ENCODE results near the gene NKX6-2.
"Not testable (repeated sequence)": the region's sequence is repeated elsewhere in the genome, so short reads cannot be mapped to it uniquely, and the experiment has no call there.

NKX6-2 gene

DNA sequence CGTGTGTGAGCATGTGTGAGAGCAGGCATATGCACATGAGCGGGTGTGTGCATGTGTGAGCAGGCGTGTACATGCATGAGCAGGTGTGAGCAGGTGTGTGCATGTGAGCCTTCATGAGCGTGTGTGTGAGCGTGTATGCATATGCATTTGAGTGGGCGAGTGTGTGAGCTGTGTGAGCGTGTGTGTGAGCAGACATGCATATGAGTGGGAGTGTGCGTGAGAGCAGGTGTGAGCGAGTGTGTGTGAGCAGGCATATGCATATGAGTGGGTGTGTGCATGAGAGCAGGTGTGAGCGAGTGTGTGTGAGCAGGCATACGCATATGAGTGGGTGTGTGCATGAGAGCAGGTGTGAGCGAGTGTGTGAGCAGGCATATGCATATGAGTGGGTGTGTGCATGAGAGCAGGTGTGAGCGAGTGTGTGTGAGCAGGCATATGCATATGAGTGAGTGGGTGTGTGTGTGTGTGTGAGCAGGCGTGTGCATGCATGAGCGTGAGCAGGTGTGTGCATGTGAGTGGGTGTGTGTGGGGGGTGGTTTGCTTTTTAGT lies 30.7 kb downstream of the NKX6-2 start:
- DNase-seq (ENCODE audit: low read depth in 3 of 3) = no peak

DNA sequence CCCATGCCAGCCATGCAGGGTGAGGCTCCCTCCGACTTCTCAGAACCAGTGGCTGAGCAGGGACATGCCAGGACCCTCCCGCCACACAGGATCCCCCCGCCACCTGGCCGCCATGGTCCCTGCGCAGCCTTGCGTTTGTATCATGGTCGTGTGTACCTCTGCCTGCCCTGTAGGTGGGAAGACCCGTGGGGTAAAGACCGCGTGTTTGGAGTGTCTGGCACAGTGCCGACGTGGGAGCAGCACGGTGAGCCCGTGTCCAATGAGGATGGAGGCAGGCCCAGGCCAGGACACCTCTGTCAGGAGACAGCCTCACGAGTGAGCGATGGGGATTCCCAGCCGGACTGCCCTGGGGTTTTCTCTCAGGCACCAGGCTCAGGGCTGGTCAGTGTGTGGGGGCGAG lies 31.9 kb downstream of the NKX6-2 start:
- no peak for DNase-seq (ENCODE audit: low read depth in 3 of 3)

- DNase-seq (ENCODE audit: low read depth in 3 of 3) = no peak
Measured at GRCh38 chr10:132753596-132753995, 32.4 kb downstream of the NKX6-2 start.

DNA sequence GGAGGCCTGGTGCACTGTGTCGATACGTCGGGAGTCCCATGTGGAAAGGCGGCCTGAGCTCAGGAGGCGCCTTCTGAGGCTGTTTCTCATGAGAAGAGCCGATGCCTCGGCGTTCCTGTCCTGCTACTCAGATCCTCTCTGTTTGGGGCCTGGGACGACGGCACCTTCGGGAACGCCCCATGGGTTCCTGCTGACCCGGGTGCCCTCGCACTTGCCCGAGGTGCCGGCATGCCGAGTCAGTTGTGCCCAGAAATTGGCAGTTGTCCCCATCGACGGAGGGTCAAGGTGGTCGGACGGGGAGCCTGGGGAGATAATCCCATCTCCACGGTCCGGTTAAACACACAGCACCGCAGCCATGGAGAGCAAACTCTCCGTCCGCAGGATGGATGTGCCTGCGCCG lies 33.0 kb downstream of the NKX6-2 start:
- DNase-seq (ENCODE audit: low read depth in 3 of 3) = no peak

- no peak for DNase-seq (ENCODE audit: low read depth in 3 of 3)
Measured at GRCh38 chr10:132752378-132752777, 33.6 kb downstream of the NKX6-2 start.

DNA sequence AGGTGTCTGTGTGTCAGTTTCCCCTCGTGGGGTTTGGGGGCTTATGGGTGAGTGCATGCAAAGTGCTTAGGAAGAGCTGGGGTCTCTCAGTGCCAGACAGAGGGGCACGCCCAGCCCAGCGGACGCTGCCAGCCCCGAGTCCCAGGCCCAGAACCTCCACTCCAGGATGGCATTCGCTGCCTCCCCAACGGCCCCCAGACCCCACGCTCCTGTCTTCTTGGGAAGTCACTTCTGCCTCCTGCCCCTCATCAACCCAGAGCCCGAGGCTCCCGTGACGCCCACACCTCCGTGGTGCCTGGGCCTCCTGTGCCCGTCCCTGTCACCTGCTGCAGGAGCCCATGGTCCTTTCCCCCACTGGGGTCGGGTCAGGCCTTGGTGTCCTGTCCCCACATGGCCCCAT lies 35.0 kb downstream of the NKX6-2 start:
- no peak for DNase-seq (ENCODE audit: low read depth in 3 of 3)

GRCh38 chr10:132749371-132749795 lies 36.6 kb downstream of the NKX6-2 start:
- no peak for DNase-seq (ENCODE audit: low read depth in 3 of 3)

DNA sequence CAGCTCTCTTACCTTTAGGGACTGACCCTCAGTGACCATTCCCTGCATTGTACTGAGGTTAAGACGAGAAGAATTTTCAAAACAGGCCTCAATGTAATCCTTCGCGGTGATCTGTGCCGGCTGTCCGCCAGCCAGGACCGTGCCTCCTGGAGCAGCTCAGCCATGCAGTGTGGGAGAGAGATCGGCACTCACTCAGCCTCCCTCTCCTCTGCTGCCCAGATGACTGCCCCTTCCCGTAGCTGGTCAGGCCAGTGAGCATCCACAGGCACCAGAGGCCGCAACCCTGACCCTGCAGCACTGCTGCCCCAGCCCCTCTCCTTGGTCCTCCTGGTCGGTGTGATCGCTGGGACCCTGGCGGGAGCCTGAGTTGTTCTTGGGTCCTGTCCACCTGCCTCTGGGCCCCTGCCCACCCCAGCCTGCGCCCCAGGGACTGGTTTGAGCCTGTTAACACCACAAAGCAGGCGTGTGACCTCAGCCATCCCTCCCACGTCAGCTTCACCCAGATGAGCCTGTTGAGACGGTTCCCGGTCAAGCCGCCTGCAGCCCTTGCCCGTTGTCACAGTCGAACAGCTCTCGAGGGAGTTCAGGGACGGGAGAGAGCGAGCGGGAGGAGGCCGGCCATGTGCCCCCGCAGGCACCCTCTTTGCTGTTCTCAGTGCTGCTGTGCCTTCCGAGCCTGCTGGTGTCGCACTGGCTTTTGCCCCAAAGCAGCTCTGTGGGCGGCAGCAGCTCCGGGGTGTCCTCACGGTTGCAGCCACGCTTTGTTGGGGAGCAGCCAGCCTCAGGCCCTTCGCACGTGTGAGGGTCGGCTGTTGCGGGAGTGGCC lies 37.2 kb downstream of the NKX6-2 start:
- DNase-seq (ENCODE audit: low read depth in 3 of 3) = no peak

GRCh38 chr10:132748135-132748534 lies 37.8 kb downstream of the NKX6-2 start:
- no peak for DNase-seq (ENCODE audit: low read depth in 3 of 3)

DNA sequence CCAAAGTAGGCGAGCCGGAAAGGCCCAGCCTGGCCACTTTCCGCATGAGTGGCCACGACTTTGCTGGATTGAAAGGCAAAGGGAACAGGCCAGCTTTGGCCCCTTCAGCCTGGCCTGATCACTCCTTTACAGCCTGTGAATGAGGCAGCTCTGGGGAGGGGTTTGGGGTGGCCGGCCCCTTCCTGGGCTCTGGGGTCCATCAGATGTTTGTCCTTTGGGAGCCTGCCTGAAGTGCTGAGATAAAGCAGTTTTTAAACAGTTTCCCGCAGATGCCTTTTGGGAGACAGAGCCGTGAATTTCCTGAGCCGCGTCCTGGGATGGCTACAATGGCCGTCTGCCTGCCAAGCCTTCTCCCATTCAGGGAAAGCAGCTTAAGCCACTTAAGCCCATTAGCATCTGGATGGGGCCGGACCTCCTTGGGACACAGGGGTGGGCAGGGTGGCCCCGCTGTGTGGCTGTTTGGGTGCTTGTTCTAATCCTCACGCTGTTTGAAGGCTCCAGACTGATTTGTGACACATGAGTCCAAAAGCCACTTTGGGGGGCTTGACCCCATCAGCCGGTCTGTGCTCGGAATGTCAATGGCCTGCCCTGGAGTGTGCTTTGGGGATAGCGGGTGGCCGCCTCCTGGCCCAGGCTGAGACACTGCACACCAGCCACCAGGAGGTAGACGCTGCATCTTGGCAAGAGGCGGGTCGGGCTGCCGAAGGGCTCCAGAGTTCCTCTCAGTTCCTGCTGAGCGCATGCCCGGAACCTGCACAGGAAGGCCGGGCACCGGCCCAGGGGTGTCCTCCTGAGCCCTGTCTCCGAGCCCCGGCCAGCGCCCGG lies 38.9 kb downstream of the NKX6-2 start:
- DNase-seq (ENCODE audit: low read depth in 3 of 3) = no peak

DNA sequence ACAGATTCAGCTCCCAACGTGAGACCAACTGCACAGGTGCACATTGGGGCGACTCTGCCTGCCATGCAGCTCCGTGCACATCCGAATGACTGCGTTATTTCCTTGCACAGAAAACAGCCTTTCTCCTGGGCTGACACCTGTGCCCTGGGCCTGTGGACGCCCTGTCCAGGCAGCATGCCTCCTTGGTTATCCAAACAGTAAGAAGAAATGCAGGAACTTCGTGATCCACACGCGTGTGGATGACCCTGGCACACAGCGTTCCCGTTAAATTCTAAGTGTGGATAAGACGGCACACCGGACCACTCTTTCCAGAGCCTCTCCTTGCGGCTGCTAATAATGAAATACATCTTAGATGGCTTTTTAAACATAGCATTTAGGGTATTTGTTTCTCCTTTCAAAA lies 39.6 kb downstream of the NKX6-2 start:
- DNase-seq (ENCODE audit: low read depth in 3 of 3) = no peak

GRCh38 chr10:132745971-132746370 lies 40.0 kb downstream of the NKX6-2 start:
- DNase-seq (ENCODE audit: low read depth in 3 of 3) = no peak

- no peak for DNase-seq (ENCODE audit: low read depth in 3 of 3)
Measured at GRCh38 chr10:132745511-132745910, 40.4 kb downstream of the NKX6-2 start.

DNA sequence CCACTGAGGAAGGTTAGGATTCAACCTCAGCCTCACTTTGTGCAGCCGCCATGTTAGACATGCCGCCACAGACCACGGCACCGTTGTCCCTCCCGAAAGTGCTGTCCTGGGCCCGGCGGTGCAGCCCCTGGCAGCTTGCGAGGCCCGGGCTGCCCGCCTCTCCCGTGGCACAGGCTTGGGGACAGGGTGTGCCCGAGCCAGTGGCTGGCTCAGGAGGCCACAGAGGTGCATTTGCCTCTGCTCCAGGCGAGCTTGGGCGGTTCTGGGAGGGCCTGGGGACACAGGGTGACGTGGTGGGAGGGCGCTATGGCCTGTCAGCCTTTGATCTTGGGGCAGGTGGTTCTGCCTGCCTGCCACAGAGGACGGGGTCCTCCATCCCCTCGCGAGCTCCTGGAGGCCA lies 41.1 kb downstream of the NKX6-2 start:
- no peak for DNase-seq (ENCODE audit: low read depth in 3 of 3)

- no peak for DNase-seq (ENCODE audit: low read depth in 3 of 3)
Measured at GRCh38 chr10:132743925-132744490, 41.9 kb downstream of the NKX6-2 start.

GRCh38 chr10:132743196-132743924 lies 42.6 kb downstream of the NKX6-2 start:
- not testable (repeated sequence) for DNase-seq (ENCODE audit: low read depth in 3 of 3)

- no peak for DNase-seq (ENCODE audit: low read depth in 3 of 3)
Measured at GRCh38 chr10:132742837-132743194, 43.1 kb downstream of the NKX6-2 start.

DNA sequence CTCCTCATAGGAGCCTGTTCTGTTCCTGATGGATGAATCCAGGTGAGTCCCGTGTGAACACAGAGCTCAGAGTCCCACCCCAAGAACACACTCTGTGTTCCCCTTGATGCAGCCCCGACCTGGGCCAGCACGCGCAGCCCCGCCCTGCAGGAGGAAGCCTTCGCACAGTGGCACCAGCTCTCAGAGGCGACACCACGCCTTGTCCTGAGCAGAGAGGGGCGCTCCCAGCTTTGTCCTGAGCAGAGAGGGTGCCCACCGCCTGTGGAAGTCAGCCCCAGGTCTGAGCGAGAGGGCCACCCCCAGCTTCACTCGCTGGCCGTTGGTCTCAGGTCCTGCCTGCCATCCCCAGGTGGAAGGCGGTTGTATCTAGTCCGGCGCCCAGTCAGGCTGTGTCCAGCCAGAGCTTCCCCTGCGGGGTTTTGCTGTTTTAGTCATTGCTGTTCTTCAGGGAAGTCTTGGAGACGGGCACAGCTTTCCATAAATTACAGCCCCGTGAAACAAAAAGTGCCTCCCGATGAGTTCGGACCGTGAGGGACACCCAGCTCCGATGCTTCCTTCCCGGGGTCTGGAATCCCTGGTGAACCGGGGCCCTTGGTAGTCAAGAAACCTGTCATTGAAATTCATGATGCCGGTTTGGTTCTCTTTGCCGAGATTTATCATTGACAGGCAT lies 43.6 kb downstream of the NKX6-2 start:
- DNase-seq (ENCODE audit: low read depth in 3 of 3) = no peak

- no peak for DNase-seq (ENCODE audit: low read depth in 3 of 3)
Measured at GRCh38 chr10:132740588-132740987, 45.4 kb downstream of the NKX6-2 start.

GRCh38 chr10:132739225-132739613 lies 46.7 kb downstream of the NKX6-2 start:
- DNase-seq (ENCODE audit: low read depth in 3 of 3) = no peak

Measured in stimulated activated CD4-positive, alpha-beta T cell treated with anti-CD3 and anti-CD28 coated beads, TNF-alpha, amount 100 ng/mL, for 48 hours (primary cell).